ENCODE results near the gene TDRD1.

The TDRD1 gene

DNA sequence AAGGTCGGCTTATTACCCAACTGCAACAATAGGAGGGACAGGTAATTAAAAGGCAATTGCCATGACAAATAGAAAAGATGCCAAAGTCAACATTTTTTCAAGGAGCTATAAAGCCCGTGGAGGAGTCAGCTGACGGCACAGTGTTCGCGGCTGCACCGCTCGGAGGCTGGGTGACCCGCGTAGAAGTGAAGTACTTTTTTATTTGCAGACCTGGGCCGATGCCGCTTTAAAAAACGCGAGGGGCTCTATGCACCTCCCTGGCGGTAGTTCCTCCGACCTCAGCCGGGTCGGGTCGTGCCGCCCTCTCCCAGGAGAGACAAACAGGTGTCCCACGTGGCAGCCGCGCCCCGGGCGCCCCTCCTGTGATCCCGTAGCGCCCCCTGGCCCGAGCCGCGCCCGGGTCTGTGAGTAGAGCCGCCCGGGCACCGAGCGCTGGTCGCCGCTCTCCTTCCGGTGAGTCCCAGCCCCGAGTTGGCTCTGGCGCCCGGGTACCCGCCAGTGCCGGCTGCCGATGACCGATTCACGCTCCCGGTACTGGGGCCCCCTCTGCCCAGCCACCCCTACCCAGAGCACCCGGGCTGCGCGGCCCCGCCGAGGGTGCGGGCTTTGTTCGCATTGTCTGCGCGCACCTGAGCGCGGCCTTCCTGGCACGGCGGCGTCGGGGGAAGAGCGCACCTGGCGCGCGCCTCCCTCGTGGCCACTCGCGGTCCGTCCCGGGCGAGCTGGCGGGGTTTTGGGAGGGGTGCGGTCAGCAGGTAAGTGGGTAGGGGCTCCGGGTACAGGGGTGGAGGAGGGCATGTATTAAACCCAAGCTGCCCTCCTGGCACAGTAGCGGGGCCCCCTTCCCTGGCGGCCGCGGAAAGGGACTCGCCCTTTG is 60.2 kb downstream of the TDRD1 start, which contains the start of gene VWA2:
Gene VWA2, plus strand, starts transcription at position 138 of the 877 bp plus-strand sequence. CDS start 9,460 bp downstream, outside the sequence.
- no peak for FAIRE-seq

DNA sequence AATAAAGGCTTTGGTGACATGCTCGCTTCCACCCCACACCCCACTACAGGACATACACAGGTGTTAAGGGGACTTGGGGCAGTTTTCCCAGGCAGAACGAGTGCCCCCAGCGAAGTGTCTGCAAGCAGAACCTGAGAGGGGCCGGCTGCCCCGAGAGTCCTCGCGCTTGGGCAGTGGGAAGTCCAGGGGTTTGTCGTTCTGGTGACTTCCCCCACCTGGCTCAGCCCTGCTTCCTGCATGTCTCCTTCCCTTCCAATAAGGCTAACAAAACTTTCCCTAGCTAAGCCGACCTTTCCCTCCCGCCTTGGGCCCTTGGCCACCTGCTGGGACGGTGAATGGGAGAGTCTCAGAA is 60.8 kb downstream of the TDRD1 start:
- FAIRE-seq, result no peak

DNA sequence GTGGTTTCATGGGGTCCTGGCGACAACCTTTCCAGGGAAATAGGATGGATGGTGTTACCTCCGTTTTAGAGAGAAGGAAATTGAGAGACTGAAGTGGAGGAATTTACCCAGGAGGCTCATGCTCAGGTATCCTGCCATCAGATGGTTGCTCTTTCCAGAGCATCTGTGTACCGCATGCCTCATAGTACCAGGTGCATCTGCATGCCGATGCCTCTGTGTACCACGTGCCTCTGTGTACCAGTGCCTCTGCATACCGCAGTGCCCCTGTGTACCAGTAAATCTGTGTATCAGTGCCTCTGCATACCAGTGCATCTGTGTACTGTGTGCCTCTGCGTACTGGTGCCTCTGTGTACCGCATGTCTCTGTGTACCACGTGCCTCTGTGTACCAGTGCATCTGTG is 63.1 kb downstream of the TDRD1 start:
- no peak for FAIRE-seq

- no peak for FAIRE-seq
Observed at GRCh38 chr10:114243661-114244060, 64.5 kb downstream of the TDRD1 start.

DNA sequence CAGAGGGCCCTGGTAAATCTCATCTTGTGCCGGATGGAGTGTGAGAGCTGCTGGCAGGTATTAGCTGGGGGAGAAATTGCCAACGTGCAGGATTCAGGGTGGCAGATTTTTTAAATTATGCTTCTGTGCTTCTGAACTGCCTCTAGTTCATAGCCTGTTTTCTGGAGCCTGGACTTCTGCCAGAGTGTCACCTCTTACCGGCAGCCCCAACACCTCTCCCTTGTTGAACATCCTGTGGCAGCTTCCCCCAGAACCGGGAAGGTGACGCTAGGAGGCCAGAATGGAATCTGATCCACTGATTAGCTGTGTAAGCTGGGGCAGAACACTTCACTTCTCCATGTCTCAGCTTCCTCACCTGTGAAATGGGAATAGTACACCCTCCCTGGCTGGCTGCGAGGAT is 65.0 kb downstream of the TDRD1 start:
- no peak for FAIRE-seq

GRCh38 chr10:114245121-114245791 is 66.1 kb downstream of the TDRD1 start:
- no peak for FAIRE-seq

GRCh38 chr10:114246679-114247305 is 67.6 kb downstream of the TDRD1 start:
- FAIRE-seq, result no peak

DNA sequence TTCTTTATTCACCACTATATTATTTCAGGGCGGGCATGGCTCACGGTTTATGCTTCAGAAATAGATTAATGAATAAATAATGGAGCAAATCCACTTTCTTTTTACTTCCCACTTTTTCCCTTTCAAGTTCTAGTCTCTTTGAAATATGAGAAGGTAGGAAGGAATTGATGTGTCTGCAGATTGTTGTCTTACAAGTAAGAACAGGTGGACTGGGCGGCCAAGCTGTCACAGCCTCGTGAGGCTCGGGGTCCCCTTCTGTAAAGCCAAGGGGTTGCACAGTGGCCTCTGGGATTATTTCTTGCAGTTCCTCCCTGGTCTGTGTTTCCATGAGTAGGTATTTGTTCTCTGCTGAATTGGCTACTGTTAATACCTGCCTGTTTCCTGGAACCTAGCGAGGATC is 71.1 kb downstream of the TDRD1 start:
- FAIRE-seq, result no peak

DNA sequence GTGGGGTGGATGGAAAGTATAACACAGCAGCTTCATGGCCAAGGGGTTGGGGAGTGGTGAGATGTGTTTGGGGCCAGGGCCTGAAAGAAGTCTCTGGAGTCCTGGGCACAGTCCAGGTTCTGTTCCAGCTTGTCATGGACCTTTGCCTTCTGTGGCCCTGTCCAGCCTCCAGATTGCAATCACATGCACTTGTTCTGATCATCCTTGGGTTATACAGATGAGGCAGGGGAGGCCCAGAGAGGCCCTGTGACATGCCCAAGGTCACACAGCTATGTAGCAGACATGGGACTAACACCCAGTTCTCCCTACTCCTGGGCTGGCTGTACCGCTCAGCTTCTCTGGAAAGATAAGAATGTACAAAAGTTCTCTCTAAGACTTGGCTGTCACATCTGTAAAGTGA is 71.6 kb downstream of the TDRD1 start:
- FAIRE-seq, result no peak

DNA sequence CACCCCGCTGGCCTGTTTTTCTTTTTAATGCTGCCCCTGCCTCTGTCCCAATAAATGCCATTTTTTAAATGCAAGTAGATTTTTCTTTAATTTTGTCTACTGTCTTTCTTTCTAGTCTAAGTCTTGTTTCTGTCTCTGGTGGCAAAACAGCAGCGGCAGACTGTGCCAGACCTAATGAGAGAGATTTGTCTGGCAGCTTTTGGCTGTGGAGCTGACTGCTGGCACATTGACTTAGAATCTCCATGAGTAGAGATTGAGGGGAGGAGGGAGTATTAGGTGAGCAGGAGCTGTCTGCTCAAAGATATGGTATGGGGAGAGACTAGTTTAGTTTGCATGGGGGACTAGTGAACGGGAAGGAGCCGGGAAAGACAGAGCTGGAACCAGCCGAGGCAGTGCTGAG is 72.9 kb downstream of the TDRD1 start:
- FAIRE-seq, result no peak

GRCh38 chr10:114252883-114253282 is 73.7 kb downstream of the TDRD1 start:
- no peak for FAIRE-seq

GRCh38 chr10:114255227-114255626 is 76.1 kb downstream of the TDRD1 start:
- FAIRE-seq, result no peak

DNA sequence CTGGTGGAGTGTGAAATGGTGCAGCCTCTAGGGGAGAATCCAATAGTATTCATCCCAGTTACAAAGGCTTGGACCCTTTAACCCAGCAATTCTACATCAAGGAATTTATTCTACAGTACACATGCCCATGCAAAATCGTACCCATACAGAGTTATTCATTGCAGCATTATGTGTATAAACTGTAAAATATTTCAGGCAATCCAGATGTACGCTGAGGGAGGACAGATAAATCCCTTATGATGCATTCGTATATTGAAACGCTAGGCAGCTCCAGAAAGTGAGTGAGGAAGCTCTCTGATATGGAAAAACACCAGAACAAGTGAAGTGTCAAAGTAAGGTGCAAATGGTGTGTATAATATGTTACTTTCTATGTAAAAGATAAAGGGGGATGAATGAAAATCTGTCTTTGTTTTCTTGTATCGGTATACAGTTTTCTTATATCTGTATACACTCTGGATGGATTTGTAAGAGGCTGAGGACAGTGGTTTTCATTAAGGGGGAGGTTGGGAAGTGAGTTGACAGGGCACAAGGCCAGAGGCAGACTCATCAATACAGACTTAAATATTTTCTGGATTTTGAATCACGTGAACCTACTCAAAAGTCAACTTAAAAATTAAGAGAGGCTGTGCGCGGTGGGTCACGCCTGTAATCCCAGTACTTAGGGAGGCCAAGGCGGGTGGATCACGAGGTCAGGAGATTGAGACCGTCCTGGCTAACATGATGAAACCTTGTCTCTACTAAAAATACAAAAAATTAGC is 77.0 kb downstream of the TDRD1 start:
- FAIRE-seq, result no peak

DNA sequence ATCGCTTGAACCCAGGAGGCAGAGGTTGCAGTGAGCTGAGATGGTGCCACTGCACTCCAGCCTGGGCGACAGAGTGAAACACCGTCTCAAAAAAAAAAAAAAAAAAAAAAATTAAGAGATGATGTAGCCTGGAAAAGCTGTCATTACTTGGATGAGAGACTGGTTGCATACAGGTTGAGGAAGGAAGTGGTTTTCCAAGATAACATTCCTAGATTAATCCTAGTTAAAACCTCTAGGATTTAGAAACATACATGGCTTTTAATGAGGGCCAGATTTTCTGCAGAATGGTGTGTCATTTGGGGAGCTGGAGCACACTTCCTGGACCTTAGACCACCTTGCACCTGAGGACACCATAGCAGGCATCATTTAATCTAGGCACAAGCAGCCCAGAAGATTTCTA is 77.7 kb downstream of the TDRD1 start:
- FAIRE-seq, result no peak

DNA sequence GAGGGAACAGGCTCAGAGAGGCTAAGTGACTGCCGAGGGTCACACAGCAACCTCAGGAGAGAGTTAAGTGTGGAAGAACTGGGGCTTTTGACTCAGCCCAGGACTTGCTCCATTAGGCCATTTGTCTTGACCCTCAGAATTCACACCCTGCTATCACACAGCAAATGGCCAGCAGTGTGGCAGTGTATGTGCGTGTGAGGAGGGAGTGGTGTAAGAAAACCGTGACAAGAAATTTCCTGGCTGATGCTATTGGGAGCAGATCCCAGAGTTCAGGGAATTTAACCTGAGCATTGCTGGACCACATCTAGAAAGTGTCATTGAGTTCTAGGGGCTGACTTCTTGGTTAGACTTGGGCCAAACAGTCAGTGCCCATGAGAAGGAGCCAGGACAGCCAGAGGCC is 78.3 kb downstream of the TDRD1 start:
- FAIRE-seq, result no peak

- no peak for FAIRE-seq
Observed at GRCh38 chr10:114258274-114258840, 79.2 kb downstream of the TDRD1 start.

DNA sequence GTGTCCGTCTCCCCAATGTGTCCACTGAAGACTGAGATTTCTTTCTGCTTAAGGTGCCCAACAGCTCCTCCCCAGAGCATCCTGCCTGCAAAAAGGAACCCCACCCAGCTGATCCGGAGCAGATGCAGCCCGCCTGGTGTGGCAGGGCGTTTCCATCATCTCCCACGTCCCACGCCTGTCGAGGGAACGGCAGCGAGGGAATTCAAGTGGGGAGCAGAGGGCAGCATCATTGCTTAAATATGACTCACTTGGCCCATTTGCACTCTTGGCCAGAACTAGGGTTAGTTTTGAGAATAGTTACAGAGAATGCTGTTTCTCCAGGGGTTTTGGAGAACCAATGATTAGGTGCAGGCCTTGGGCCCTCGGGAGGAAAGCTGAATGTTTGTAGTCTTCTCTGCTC is 80.7 kb downstream of the TDRD1 start:
- no peak for FAIRE-seq

- no peak for FAIRE-seq
Observed at GRCh38 chr10:114260366-114260765, 81.2 kb downstream of the TDRD1 start.

DNA sequence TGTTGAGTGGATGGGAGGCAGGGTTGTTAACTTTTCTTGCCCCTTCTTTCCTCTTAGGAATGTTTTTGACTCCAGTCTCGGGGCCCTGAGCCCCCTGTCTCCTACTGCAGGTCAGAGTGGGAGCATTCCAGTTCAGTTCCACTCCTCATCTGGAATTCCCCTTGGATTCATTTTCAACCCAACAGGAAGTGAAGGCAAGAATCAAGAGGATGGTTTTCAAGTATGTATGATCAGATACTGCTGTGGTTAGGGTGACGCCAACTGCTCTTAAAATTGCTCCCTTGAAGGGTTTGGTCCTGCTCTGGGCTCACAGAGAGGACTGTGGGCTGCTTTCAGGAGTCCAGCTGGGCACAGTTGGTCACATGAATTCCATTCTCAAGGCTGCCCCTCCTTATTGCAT is 81.9 kb downstream of the TDRD1 start:
- FAIRE-seq, result no peak

DNA sequence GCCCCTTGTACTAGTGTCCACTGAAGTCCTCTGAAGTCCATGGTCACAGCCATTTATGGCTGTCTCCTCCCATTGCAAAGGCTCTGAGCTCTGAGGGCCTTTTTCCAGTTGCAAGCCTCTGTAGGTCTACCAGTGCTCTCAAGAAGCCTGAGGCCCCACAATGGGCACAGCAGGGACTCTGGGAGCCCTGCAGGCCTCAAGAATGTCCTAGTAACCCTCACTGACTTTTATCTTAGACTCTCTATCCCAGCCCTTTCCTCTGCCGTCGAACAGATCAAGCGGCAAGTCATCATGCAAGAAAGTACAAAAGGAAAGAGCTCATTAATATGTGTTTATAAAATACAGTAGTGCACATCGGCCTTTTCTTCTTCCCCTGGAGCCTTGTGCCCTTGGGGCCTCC is 83.3 kb downstream of the TDRD1 start:
- FAIRE-seq, result no peak

DNA sequence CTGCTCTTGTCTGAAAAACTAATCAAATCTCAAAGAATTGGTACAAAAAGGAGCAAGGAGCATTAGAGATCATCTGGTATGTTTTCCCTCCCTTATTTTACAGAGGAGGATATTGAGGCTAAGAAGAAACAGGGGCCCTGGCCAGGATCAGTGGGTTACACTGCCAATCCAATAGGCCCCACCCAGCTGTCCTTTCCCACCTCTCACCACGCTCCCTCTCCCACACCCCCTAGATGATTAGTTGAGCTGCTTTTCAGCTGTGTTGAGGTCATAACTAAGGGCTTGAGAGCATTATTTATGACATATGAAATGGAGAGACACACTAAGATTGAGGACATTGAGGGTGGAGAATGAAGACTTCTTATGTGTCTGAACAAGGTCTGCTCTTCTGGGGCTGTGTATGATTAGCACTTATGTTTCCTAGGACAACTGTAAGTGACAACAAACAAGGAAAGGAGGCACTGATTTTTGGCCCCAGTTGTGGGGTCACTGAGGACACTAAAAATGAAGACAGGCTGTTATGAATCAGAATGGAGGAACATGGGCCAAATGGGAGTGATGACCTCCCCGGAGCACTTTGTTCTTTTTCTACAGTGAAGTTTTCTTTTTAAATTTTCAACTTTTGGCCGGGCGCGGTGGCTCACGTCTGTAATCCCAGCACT is 86.4 kb downstream of the TDRD1 start:
- FAIRE-seq, result no peak

- FAIRE-seq, result no peak
Observed at GRCh38 chr10:114266521-114266920, 87.4 kb downstream of the TDRD1 start.

Measured in A204.1 (cell line).